WTC11 (cell line): ENCODE data around the gene RWDD2A. TPM values are rescaled to one million over a fixed set of nuclear protein-coding genes. Genes with fewer than 3 reads are reported as not detected.

Experiments
- ATAC-seq: fragments of 200-7000 bp; cut with Tn5 transposase; 2 replicates; pipeline ENCODE4 v1.10.0; 2021; ENCODE audit warnings: mild to moderate bottlenecking, moderate library complexity
- CTCF ChIA-PET: fragments of 300-600 bp; sonication (Branson Sonifier 250); formaldehyde crosslinking; loops from one replicate; lab custom pipeline; 2021; ENCODE audit warnings: antibody characterized with exemption; lab: Charles Lee
- POLR2A ChIA-PET: fragments of 350-600 bp; sonication (Branson Sonifier 250); formaldehyde crosslinking; loops from one replicate; lab custom pipeline; 2021; ENCODE audit warnings: antibody characterized with exemption; lab: Charles Lee
- DNase-seq: peaks from one replicate; pipeline ENCODE4 v3.0.0; 2021; ENCODE audit warnings: low spot score
- H3K27ac Mint-ChIP-seq: 2 replicates; pipeline ENCODE4 v1.8.0; 2021; ENCODE audit warnings: mixed read lengths
- H3K27me3 Mint-ChIP-seq: 2 replicates; pipeline ENCODE4 v1.8.0; 2021; ENCODE audit warnings: low read depth, mild to moderate bottlenecking, moderate library complexity, mixed read lengths
- H3K36me3 Mint-ChIP-seq: 2 replicates; pipeline ENCODE4 v1.8.0; 2021; ENCODE audit warnings: mixed read lengths
- H3K4me1 Mint-ChIP-seq: 2 replicates; pipeline ENCODE4 v1.8.0; 2022; ENCODE audit warnings: mixed read lengths
- H3K4me3 Mint-ChIP-seq: 2 replicates; pipeline ENCODE4 v1.8.0; 2021; ENCODE audit warnings: mild to moderate bottlenecking, moderate library complexity, mixed read lengths
- H3K9me3 Mint-ChIP-seq: 2 replicates; pipeline ENCODE4 v1.8.0; 2021; ENCODE audit warnings: mixed read lengths
- CREM ChIP-seq: sonication (generic); formaldehyde crosslinking; IDR thresholded peaks from 2 replicates; pipeline ENCODE4 v1.8.1; 2022; ENCODE audit warnings: mild to moderate bottlenecking, missing genetic modification reagents, moderate library complexity
- ESRRA ChIP-seq: sonication (generic); formaldehyde crosslinking; IDR thresholded peaks from 2 replicates; pipeline ENCODE4 v1.8.1; 2022; ENCODE audit warnings: mild to moderate bottlenecking, missing genetic modification reagents, borderline replicate concordance
- FOXK1 ChIP-seq: sonication (generic); formaldehyde crosslinking; IDR thresholded peaks from 2 replicates; pipeline ENCODE4 v1.8.0; 2022; ENCODE audit warnings: mild to moderate bottlenecking, moderate library complexity, missing genetic modification reagents
- GTF2I ChIP-seq: fragments of 250-450 bp; sonication (Bioruptor Pico); conservative IDR thresholded peaks from 2 replicates; pipeline ENCODE4 v1.4.0; 2021; ENCODE audit warnings: mild to moderate bottlenecking
- NFATC4 ChIP-seq: fragments of 250-450 bp; sonication (Bioruptor Pico); IDR thresholded peaks from 2 replicates; pipeline ENCODE4 v1.9.0; 2021; ENCODE audit warnings: mild to moderate bottlenecking
- ZNF263 ChIP-seq: sonication (generic); formaldehyde crosslinking; IDR thresholded peaks from 2 replicates; pipeline ENCODE4 v1.8.1; 2022; ENCODE audit warnings: low read depth, mild to moderate bottlenecking, moderate library complexity, missing genetic modification reagents
- total RNA-seq: library from RNA; stranded (reverse); gene quantifications from 3 replicates; pipeline ENCODE4 v1.2.3, GENCODE V29; 2021
- TF ChIP-seq, protein P1 (sequence below): fragments of 250-450 bp; sonication (Bioruptor Pico); IDR thresholded peaks from 2 replicates; pipeline ENCODE4 v2.1.2; 2022; ENCODE audit warnings: mild to moderate bottlenecking, moderate library complexity
- TF ChIP-seq, protein P2 (sequence below): sonication (generic); formaldehyde crosslinking; IDR thresholded peaks from 2 replicates; pipeline ENCODE4 v1.8.1; 2023; ENCODE audit warnings: mild to moderate bottlenecking, missing genetic modification reagents, moderate library complexity
- TF ChIP-seq, protein P3 (sequence below): fragments of 250-450 bp; sonication (Bioruptor Pico); IDR thresholded peaks from 2 replicates; pipeline ENCODE4 v1.9.0; 2021; ENCODE audit warnings: mild to moderate bottlenecking
- TF ChIP-seq, protein P4 (sequence below): sonication (generic); formaldehyde crosslinking; IDR thresholded peaks from 2 replicates; pipeline ENCODE4 v1.8.1; 2023; ENCODE audit warnings: mild to moderate bottlenecking, missing genetic modification reagents
- TF ChIP-seq, protein P5 (sequence below): sonication (generic); formaldehyde crosslinking; IDR thresholded peaks from 2 replicates; pipeline ENCODE4 v1.8.1; 2023; ENCODE audit warnings: mild to moderate bottlenecking, moderate library complexity, missing genetic modification reagents
- TF ChIP-seq, protein P6 (sequence below): sonication (generic); formaldehyde crosslinking; IDR thresholded peaks from 2 replicates; pipeline ENCODE4 v1.8.0; 2023; ENCODE audit warnings: missing genetic modification reagents, mild to moderate bottlenecking, borderline replicate concordance
- TF ChIP-seq, protein P7 (sequence below): sonication (generic); formaldehyde crosslinking; IDR thresholded peaks from 2 replicates; pipeline ENCODE4 v1.8.1; 2022; ENCODE audit warnings: mild to moderate bottlenecking, moderate library complexity, missing genetic modification reagents
- TF ChIP-seq, protein P8 (sequence below): fragments of 250-450 bp; sonication (Bioruptor Pico); IDR thresholded peaks from 2 replicates; pipeline ENCODE4 v1.9.0; 2021; ENCODE audit warnings: moderate library complexity, mild to moderate bottlenecking, inconsistent platforms, borderline replicate concordance

RWDD2A gene
- total RNA-seq, 1 experiment from 2014 or later: 5.2 TPM

DNA sequence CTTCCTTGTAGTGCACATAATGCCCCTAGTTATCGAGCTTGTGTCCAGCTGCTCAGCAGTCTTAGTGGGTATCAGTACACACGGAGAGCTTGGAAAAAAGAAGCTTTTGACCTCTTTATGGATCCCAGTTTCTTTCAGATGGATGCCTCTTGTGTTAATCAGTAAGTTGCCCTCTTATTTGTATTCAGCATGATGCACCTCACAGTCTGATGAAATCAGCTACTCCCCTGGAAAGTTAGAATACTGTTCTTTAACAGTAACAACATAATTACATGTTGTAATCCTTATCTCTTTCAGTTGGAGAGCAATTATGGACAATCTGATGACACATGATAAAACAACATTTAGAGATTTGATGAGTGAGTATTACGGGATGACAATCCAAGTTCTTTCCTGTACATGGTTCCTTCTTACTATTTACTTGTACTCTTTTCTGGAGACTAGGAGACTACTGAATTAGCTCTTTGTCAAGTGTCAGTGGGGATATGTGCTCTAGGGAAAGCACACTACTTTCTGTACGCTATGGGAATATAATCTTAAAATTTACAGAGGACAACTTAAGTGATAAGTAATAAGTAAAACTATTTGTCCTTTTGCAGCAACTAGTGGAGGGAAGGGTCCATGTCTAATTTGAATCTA is 39.2 kb upstream of the RWDD2A start:
- H3K36me3 Mint-ChIP-seq: peaks cover 19% of the 10 kb centered on the region

More for the DNA sequence above, 39.2 kb upstream of the RWDD2A start:
- DNase-seq (no peak), ATAC-seq (no peak)
- H3K27me3 Mint-ChIP-seq: no peaks in the 10 kb centered on the region
- H3K4me1 Mint-ChIP-seq: no peaks in the 10 kb centered on the region
- H3K27ac Mint-ChIP-seq: no peak overlapping the region
- POLR2A ChIA-PET: no interaction called here
- no peak overlapping the region for H3K4me3 Mint-ChIP-seq
- TF ChIP-seq, protein P1, sequence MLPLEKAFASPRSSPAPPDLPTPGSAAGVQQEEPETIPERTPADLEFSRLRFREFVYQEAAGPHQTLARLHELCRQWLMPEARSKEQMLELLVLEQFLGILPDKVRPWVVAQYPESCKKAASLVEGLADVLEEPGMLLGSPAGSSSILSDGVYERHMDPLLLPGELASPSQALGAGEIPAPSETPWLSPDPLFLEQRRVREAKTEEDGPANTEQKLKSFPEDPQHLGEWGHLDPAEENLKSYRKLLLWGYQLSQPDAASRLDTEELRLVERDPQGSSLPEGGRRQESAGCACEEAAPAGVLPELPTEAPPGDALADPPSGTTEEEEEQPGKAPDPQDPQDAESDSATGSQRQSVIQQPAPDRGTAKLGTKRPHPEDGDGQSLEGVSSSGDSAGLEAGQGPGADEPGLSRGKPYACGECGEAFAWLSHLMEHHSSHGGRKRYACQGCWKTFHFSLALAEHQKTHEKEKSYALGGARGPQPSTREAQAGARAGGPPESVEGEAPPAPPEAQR (CRISPR knock-in tag): no peak
- TF ChIP-seq, protein P2, sequence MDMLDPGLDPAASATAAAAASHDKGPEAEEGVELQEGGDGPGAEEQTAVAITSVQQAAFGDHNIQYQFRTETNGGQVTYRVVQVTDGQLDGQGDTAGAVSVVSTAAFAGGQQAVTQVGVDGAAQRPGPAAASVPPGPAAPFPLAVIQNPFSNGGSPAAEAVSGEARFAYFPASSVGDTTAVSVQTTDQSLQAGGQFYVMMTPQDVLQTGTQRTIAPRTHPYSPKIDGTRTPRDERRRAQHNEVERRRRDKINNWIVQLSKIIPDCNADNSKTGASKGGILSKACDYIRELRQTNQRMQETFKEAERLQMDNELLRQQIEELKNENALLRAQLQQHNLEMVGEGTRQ (CRISPR knock-in tag): no peak
- TF ChIP-seq, protein P3, sequence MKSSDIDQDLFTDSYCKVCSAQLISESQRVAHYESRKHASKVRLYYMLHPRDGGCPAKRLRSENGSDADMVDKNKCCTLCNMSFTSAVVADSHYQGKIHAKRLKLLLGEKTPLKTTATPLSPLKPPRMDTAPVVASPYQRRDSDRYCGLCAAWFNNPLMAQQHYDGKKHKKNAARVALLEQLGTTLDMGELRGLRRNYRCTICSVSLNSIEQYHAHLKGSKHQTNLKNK (CRISPR knock-in tag): no peak
- TF ChIP-seq, protein P4, sequence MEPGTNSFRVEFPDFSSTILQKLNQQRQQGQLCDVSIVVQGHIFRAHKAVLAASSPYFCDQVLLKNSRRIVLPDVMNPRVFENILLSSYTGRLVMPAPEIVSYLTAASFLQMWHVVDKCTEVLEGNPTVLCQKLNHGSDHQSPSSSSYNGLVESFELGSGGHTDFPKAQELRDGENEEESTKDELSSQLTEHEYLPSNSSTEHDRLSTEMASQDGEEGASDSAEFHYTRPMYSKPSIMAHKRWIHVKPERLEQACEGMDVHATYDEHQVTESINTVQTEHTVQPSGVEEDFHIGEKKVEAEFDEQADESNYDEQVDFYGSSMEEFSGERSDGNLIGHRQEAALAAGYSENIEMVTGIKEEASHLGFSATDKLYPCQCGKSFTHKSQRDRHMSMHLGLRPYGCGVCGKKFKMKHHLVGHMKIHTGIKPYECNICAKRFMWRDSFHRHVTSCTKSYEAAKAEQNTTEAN (CRISPR knock-in tag): no peak
- TF ChIP-seq GTF2I: no peak
- no peak for TF ChIP-seq CREM
- TF ChIP-seq, protein P5, sequence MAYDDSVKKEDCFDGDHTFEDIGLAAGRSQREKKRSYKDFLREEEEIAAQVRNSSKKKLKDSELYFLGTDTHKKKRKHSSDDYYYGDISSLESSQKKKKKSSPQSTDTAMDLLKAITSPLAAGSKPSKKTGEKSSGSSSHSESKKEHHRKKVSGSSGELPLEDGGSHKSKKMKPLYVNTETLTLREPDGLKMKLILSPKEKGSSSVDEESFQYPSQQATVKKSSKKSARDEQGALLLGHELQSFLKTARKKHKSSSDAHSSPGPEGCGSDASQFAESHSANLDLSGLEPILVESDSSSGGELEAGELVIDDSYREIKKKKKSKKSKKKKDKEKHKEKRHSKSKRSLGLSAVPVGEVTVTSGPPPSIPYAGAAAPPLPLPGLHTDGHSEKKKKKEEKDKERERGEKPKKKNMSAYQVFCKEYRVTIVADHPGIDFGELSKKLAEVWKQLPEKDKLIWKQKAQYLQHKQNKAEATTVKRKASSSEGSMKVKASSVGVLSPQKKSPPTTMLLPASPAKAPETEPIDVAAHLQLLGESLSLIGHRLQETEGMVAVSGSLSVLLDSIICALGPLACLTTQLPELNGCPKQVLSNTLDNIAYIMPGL (CRISPR knock-in tag): no peak
- TF ChIP-seq, protein P6, sequence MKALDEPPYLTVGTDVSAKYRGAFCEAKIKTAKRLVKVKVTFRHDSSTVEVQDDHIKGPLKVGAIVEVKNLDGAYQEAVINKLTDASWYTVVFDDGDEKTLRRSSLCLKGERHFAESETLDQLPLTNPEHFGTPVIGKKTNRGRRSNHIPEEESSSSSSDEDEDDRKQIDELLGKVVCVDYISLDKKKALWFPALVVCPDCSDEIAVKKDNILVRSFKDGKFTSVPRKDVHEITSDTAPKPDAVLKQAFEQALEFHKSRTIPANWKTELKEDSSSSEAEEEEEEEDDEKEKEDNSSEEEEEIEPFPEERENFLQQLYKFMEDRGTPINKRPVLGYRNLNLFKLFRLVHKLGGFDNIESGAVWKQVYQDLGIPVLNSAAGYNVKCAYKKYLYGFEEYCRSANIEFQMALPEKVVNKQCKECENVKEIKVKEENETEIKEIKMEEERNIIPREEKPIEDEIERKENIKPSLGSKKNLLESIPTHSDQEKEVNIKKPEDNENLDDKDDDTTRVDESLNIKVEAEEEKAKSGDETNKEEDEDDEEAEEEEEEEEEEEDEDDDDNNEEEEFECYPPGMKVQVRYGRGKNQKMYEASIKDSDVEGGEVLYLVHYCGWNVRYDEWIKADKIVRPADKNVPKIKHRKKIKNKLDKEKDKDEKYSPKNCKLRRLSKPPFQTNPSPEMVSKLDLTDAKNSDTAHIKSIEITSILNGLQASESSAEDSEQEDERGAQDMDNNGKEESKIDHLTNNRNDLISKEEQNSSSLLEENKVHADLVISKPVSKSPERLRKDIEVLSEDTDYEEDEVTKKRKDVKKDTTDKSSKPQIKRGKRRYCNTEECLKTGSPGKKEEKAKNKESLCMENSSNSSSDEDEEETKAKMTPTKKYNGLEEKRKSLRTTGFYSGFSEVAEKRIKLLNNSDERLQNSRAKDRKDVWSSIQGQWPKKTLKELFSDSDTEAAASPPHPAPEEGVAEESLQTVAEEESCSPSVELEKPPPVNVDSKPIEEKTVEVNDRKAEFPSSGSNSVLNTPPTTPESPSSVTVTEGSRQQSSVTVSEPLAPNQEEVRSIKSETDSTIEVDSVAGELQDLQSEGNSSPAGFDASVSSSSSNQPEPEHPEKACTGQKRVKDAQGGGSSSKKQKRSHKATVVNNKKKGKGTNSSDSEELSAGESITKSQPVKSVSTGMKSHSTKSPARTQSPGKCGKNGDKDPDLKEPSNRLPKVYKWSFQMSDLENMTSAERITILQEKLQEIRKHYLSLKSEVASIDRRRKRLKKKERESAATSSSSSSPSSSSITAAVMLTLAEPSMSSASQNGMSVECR: no peak
- TF ChIP-seq ESRRA: no peak
- TF ChIP-seq, protein P7, sequence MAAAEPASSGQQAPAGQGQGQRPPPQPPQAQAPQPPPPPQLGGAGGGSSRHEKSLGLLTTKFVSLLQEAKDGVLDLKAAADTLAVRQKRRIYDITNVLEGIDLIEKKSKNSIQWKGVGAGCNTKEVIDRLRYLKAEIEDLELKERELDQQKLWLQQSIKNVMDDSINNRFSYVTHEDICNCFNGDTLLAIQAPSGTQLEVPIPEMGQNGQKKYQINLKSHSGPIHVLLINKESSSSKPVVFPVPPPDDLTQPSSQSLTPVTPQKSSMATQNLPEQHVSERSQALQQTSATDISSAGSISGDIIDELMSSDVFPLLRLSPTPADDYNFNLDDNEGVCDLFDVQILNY (CRISPR knock-in tag): no peak
- no peak for TF ChIP-seq ZNF263 (CRISPR knock-in tag)
- TF ChIP-seq, protein P8, sequence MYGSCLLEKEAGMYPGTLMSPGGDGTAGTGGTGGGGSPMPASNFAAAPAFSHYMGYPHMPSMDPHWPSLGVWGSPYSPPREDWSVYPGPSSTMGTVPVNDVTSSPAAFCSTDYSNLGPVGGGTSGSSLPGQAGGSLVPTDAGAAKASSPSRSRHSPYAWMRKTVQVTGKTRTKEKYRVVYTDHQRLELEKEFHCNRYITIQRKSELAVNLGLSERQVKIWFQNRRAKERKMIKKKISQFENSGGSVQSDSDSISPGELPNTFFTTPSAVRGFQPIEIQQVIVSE: no peak
- TF ChIP-seq NFATC4 (CRISPR knock-in tag): no peak
- TF ChIP-seq FOXK1 (CRISPR knock-in tag): no peak
- CTCF ChIA-PET: interaction anchor here (1.1 to 1.8 kb wide), 2 partner anchors 86 to 88 kb away, joined by 3 to 5 read pairs; partner anchors contain the start of genes DOP1A and UBE3D
- H3K9me3 Mint-ChIP-seq: no peaks in the 10 kb centered on the region
